Mammary epithelial cell (primary cell): ENCODE measurements around the gene CREBBP.

Experiments
- CTCF ChIP-seq, 2 donors: IDR thresholded peaks in 1 of 2; conservative IDR thresholded peaks in 1 of 2; 2 replicates each; pipeline ENCODE4 v1.5.1; 2011 to 2012; ENCODE audit warnings: inconsistent platforms in 2 of 2, low read length in 2 of 2, mild to moderate bottlenecking in 2 of 2, control low read depth in 1 of 2, low read depth in 1 of 2; ENCODE audit not compliant: insufficient read depth in 1 of 2; ENCODE audit errors: extremely low read depth in 1 of 2
- EZH2 ChIP-seq: IDR thresholded peaks from 2 replicates; pipeline ENCODE4 v1.6.1; 2012; ENCODE audit warnings: low read length, inconsistent platforms, borderline replicate concordance

- TF ChIP-seq CTCF (conservative IDR thresholded peaks at IDR 0.05 in 1 of 2, IDR thresholded peaks at IDR 0.05 in 1 of 2; ENCODE audit: extremely low read depth in 1 of 2, insufficient read depth in 1 of 2, low read depth in 1 of 2, low read length in 2 of 2): no peak
- TF ChIP-seq EZH2: no peak
These were observed 95.1 kb downstream of the CREBBP start for GRCh38 chr16:3785413-3785812.
